Measurements from ENCODE around the gene SCAMP1.
A peak's percentile ranks its signal among the peaks of the same experiment; 100 is the strongest.

The SCAMP1 gene

GRCh38 chr5:78504704-78505677, 144.6 kb downstream of the SCAMP1 start:
- H3K9me3 ChIP-seq (ENCODE audit: control insufficient read depth, low read length), result no peaks in the 10 kb centered on the region
- peak overlapping the region; percentile 6 for H3K4me2 ChIP-seq (ENCODE audit: low read length)
- H3K79me2 ChIP-seq, result peaks cover 8% of the 10 kb centered on the region
- H3K27ac ChIP-seq, result peak overlapping the region; percentile 26
- no peak overlapping the region for H3K4me3 ChIP-seq (ENCODE audit: low read depth, low read length)
- no peak for TF ChIP-seq CTCF (IDR thresholded peaks at IDR 0.05)
- peaks cover 34% of the 10 kb centered on the region for H3K4me1 ChIP-seq
- no peaks in the 10 kb centered on the region for H3K36me3 ChIP-seq (ENCODE audit: control insufficient read depth, insufficient read depth, low read length)
- peak overlapping the region; percentile 42 for H2AFZ ChIP-seq
- no peaks in the 10 kb centered on the region for H3K27me3 ChIP-seq (ENCODE audit: control insufficient read depth, insufficient read depth, low read length)
- no peak overlapping the region for H3K9ac ChIP-seq

- peaks cover 37% of the 10 kb centered on the region for H3K4me1 ChIP-seq
- H3K4me3 ChIP-seq (ENCODE audit: low read depth, low read length), result no peak overlapping the region
- H2AFZ ChIP-seq, result no peak overlapping the region
- no peaks in the 10 kb centered on the region for H3K36me3 ChIP-seq (ENCODE audit: control insufficient read depth, insufficient read depth, low read length)
- no peaks in the 10 kb centered on the region for H3K27me3 ChIP-seq (ENCODE audit: control insufficient read depth, insufficient read depth, low read length)
- H3K4me2 ChIP-seq (ENCODE audit: low read length), result no peak overlapping the region
- H3K27ac ChIP-seq, result no peak overlapping the region
- H3K79me2 ChIP-seq, result peaks cover 8% of the 10 kb centered on the region
- TF ChIP-seq CTCF (IDR thresholded peaks at IDR 0.05), result no peak
- H3K9ac ChIP-seq, result no peak overlapping the region
- no peaks in the 10 kb centered on the region for H3K9me3 ChIP-seq (ENCODE audit: control insufficient read depth, low read length)
Measured at GRCh38 chr5:78505860-78506259, 145.4 kb downstream of the SCAMP1 start.

GRCh38 chr5:78506261-78507024, 146.0 kb downstream of the SCAMP1 start:
- no peaks in the 10 kb centered on the region for H3K27me3 ChIP-seq (ENCODE audit: control insufficient read depth, insufficient read depth, low read length)
- H3K9ac ChIP-seq, result no peak overlapping the region
- H3K4me1 ChIP-seq, result peaks cover 37% of the 10 kb centered on the region
- H3K4me2 ChIP-seq (ENCODE audit: low read length), result no peak overlapping the region
- H3K4me3 ChIP-seq (ENCODE audit: low read depth, low read length), result no peak overlapping the region
- no peak for TF ChIP-seq CTCF (IDR thresholded peaks at IDR 0.05)
- no peaks in the 10 kb centered on the region for H3K9me3 ChIP-seq (ENCODE audit: control insufficient read depth, low read length)
- no peak overlapping the region for H2AFZ ChIP-seq
- H3K27ac ChIP-seq, result no peak overlapping the region
- no peaks in the 10 kb centered on the region for H3K36me3 ChIP-seq (ENCODE audit: control insufficient read depth, insufficient read depth, low read length)
- peaks cover 8% of the 10 kb centered on the region for H3K79me2 ChIP-seq

- Histone ChIP-seq H3K27me3 (ENCODE audit: control insufficient read depth, insufficient read depth, low read length) (no peaks in the 10 kb centered on the region), H3K36me3 (ENCODE audit: control insufficient read depth, insufficient read depth, low read length) (no peaks in the 10 kb centered on the region), H2AFZ (no peak overlapping the region), H3K27ac (no peak overlapping the region), H3K9ac (no peak overlapping the region), H3K4me3 (ENCODE audit: low read depth, low read length) (peak overlapping the region; percentile 59), H3K4me2 (ENCODE audit: low read length) (peak overlapping the region; percentile 70), H3K4me1 (peaks cover 37% of the 10 kb centered on the region), H3K9me3 (ENCODE audit: control insufficient read depth, low read length) (no peaks in the 10 kb centered on the region), H3K79me2 (peaks cover 8% of the 10 kb centered on the region)
- TF ChIP-seq CTCF (IDR thresholded peaks at IDR 0.05), result no peak
Measured at GRCh38 chr5:78507531-78507930, 147.1 kb downstream of the SCAMP1 start.

Data from parathyroid adenoma (tissue), 2 donors.